ENCODE data around the gene IP6K2.

Gene IP6K2

DNA sequence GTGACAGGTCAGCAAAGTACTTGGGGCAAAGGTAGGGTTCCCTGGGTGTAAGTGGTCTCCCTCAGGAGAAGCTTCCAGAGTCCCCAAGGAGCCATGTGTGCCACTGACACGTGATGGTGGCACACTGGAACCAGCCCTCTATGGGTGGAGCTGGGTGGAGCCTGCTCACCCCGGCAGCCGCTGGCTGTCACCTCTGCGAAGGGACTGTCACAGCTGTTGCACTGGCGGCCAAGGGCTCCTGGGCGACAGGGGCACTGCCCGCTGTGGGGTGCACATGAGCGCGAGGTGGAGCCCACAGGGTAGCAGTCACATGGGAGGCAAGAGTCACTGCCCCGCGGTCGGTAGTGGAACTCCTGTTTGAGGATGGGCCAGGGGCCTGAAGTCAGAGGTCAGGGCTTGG lies 66.3 kb downstream of the IP6K2 start:
- TF ChIP-seq ZBTB7A (IDR thresholded peaks at IDR 0.05; ENCODE audit: low read depth): no peak
- no peak for TF ChIP-seq TEAD4 (IDR thresholded peaks at IDR 0.05)
- TF ChIP-seq USF1 (IDR thresholded peaks at IDR 0.05): no peak
- TF ChIP-seq TAF1 (IDR thresholded peaks at IDR 0.05; ENCODE audit: low read depth): no peak
- TF ChIP-seq TCF12 (IDR thresholded peaks at IDR 0.05; ENCODE audit: low read depth): no peak
- no peak for TF ChIP-seq MAX (IDR thresholded peaks at IDR 0.05)
- no peak for TF ChIP-seq EP300 (IDR thresholded peaks at IDR 0.05; ENCODE audit: borderline replicate concordance)
- no peak for TF ChIP-seq FOXM1 (IDR thresholded peaks at IDR 0.05; ENCODE audit: borderline replicate concordance, low read depth)
- no peak for TF ChIP-seq EGR1 (IDR thresholded peaks at IDR 0.05)
- TF ChIP-seq CREB1 (IDR thresholded peaks at IDR 0.05; ENCODE audit: low read depth): no peak
- no peak for TF ChIP-seq CEBPB (IDR thresholded peaks at IDR 0.05)
- TF ChIP-seq YY1 (IDR thresholded peaks at IDR 0.05; ENCODE audit: low read depth): no peak
- no peak for TF ChIP-seq NFIC (IDR thresholded peaks at IDR 0.05)
- TF ChIP-seq REST (IDR thresholded peaks at IDR 0.05; ENCODE audit: low read depth): no peak
- no peak for TF ChIP-seq RAD21 (IDR thresholded peaks at IDR 0.05; ENCODE audit: low read depth)

DNA sequence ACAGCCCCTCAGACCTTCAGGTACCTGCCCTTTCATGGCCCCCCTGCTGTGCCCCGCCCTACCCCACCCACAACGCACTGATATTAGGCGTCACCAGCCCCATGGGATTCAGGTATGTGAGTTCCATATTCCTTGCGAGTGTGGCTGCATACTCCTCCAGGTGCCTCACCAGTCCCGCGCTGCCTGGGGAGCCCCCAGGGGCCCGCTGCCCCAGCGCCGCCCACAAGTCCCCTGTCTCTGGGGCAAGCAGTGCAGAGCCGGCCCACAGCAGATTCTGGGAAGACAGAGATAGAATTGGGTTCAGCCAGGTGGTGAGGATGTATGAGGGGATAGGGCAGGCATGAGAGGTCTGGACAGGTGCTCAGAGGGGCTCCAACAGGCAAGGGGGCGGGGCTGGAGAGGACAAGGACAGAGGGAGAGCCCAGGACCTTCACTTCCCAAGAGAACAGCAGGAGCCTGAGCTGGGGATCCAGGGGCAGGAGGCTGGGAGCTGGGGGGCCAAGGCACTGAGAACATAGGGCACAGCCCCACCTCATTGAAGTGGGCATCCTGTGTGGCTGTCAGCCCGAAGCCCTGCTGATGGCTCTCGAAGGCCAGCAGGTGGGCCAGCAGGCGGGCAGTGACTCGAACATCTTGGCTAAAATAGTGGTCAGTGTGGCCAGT lies 68.7 kb downstream of the IP6K2 start:
- TF ChIP-seq NFIC (IDR thresholded peaks at IDR 0.05) (no peak), TCF12 (IDR thresholded peaks at IDR 0.05; ENCODE audit: low read depth) (no peak), CEBPB (IDR thresholded peaks at IDR 0.05) (no peak), REST (IDR thresholded peaks at IDR 0.05; ENCODE audit: low read depth) (no peak), CREB1 (IDR thresholded peaks at IDR 0.05; ENCODE audit: low read depth) (no peak), EP300 (IDR thresholded peaks at IDR 0.05; ENCODE audit: borderline replicate concordance) (no peak), TEAD4 (IDR thresholded peaks at IDR 0.05) (no peak), USF1 (IDR thresholded peaks at IDR 0.05) (no peak), TAF1 (IDR thresholded peaks at IDR 0.05; ENCODE audit: low read depth) (no peak), YY1 (IDR thresholded peaks at IDR 0.05; ENCODE audit: low read depth) (no peak), RAD21 (IDR thresholded peaks at IDR 0.05; ENCODE audit: low read depth) (no peak), FOXM1 (IDR thresholded peaks at IDR 0.05; ENCODE audit: borderline replicate concordance, low read depth) (no peak)

GRCh38 chr3:48647714-48648113 lies 69.3 kb downstream of the IP6K2 start:
- TF ChIP-seq EP300 (IDR thresholded peaks at IDR 0.05; ENCODE audit: borderline replicate concordance) (no peak), TEAD4 (IDR thresholded peaks at IDR 0.05) (no peak), TCF12 (IDR thresholded peaks at IDR 0.05; ENCODE audit: low read depth) (no peak), USF1 (IDR thresholded peaks at IDR 0.05) (no peak), EGR1 (IDR thresholded peaks at IDR 0.05) (no peak), CREB1 (IDR thresholded peaks at IDR 0.05; ENCODE audit: low read depth) (no peak), RAD21 (IDR thresholded peaks at IDR 0.05; ENCODE audit: low read depth) (no peak), FOXM1 (IDR thresholded peaks at IDR 0.05; ENCODE audit: borderline replicate concordance, low read depth) (no peak), NFIC (IDR thresholded peaks at IDR 0.05) (no peak), TAF1 (IDR thresholded peaks at IDR 0.05; ENCODE audit: low read depth) (no peak), CEBPB (IDR thresholded peaks at IDR 0.05) (no peak), ZBTB7A (IDR thresholded peaks at IDR 0.05; ENCODE audit: low read depth) (no peak), REST (IDR thresholded peaks at IDR 0.05; ENCODE audit: low read depth) (no peak), YY1 (IDR thresholded peaks at IDR 0.05; ENCODE audit: low read depth) (no peak)
